Measurements from ENCODE around the gene CACNA1B. TPM values are rescaled to one million over a fixed set of nuclear protein-coding genes. Genes with fewer than 3 reads are reported as not detected.

Gene CACNA1B
- total and polyA plus RNA-seq, 9 of the 15 experiments (the other 6 are each of a cell fraction or from before 2014, with no cell fraction given), result 0.01 to 0.04 TPM; not detected in 7

DNA sequence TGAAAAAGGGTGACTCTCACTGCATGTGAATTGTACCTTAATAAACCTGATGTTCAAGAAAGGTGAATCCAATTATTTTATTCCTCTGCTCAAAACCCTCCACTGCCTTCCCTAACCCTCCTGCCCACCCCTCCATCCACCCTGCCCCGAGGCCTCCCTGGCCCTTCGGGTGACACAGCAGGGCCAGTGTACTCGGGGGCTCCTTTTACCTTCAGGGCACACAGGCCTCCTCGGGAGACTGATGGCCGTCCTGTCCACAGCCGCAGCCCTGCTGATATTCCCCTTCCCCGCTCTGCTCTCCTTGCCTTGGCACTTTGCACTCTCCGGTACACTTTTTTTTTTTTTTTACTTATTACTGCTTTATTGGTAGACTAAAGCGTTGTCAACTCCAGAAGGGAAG is 234.0 kb downstream of the CACNA1B start:
- intact Hi-C loops (cut with micrococcal nuclease), result no loop called here
- POLR2A ChIA-PET, result interaction anchor here (1.3 kb wide), 1 partner anchor 8 kb away, joined by 4 read pairs; no protein-coding TSS in a partner anchor

More for the DNA sequence above, 234.0 kb downstream of the CACNA1B start:
- no peak overlapping the region for H3K4me2 ChIP-seq (ENCODE audit: insufficient read depth, low read length)
- no peak overlapping the region for H2AFZ ChIP-seq (ENCODE audit: low read depth, low read length)
- no peak for DNase-seq (ENCODE audit: extremely low read depth in 1 of 4, low spot score in 3 of 4)
- FAIRE-seq, result no peak
- no peaks in the 10 kb centered on the region for H3K36me3 ChIP-seq (ENCODE audit: control insufficient read depth, insufficient read depth, low read length)
- H3K4me1 ChIP-seq (replicated peaks in 1 of 2; ENCODE audit: control insufficient read depth in 2 of 2, insufficient read depth in 2 of 2, low read length in 2 of 2), result no peaks in the 10 kb centered on the region
- no peak overlapping the region for H3K4me3 ChIP-seq
- no peak for TF ChIP-seq RNF2 (IDR thresholded peaks at IDR 0.05)
- TF ChIP-seq LCOR (CRISPR knock-in tag; IDR thresholded peaks at IDR 0.05), result no peak
- no peak for TF ChIP-seq CBFA2T3 (IDR thresholded peaks at IDR 0.05)
- TF ChIP-seq, protein P1, sequence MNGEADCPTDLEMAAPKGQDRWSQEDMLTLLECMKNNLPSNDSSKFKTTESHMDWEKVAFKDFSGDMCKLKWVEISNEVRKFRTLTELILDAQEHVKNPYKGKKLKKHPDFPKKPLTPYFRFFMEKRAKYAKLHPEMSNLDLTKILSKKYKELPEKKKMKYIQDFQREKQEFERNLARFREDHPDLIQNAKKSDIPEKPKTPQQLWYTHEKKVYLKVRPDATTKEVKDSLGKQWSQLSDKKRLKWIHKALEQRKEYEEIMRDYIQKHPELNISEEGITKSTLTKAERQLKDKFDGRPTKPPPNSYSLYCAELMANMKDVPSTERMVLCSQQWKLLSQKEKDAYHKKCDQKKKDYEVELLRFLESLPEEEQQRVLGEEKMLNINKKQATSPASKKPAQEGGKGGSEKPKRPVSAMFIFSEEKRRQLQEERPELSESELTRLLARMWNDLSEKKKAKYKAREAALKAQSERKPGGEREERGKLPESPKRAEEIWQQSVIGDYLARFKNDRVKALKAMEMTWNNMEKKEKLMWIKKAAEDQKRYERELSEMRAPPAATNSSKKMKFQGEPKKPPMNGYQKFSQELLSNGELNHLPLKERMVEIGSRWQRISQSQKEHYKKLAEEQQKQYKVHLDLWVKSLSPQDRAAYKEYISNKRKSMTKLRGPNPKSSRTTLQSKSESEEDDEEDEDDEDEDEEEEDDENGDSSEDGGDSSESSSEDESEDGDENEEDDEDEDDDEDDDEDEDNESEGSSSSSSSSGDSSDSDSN (IDR thresholded peaks at IDR 0.05; ENCODE audit: borderline replicate concordance in 1 of 2, low read depth in 2 of 2, low read length in 2 of 2), result no peak
- H3K9me1 ChIP-seq (ENCODE audit: control insufficient read depth, insufficient read depth, low read length), result no peaks in the 10 kb centered on the region
- 0% methylated on average over 9 of the region's 9 CpGs for WGBS (ENCODE audit: insufficient coverage, low coverage, missing lambda C conversion rate)
- no peaks in the 10 kb centered on the region; the same call in 1 of the 2 replicates for H4K20me1 ChIP-seq (replicated peaks; ENCODE audit: control insufficient read depth, insufficient read depth, low read length)
- H3K27me3 ChIP-seq (ENCODE audit: control insufficient read depth in 2 of 2, insufficient read depth in 2 of 2, low read length in 2 of 2), result peaks cover 2 to 33% of the 10 kb centered on the region in 2 experiments; a peak in 3 of 5 replicates
- H3K27ac ChIP-seq (ENCODE audit: extremely low read depth, low read depth, low read length), result no peak overlapping the region
- H3K9me3 ChIP-seq (replicated peaks; ENCODE audit: control insufficient read depth, insufficient read depth, low read depth, low read length), result no peaks in the 10 kb centered on the region
- in situ Hi-C loops (cut with MboI), result no loop called here
- H3K79me2 ChIP-seq (ENCODE audit: control insufficient read depth, insufficient read depth, low read length), result no peaks in the 10 kb centered on the region
- no TSS peak for BruUV-seq (replicated peaks)
- CTCF ChIA-PET (ENCODE audit: low intra/inter-chr PET ratio), result no interaction called here
- no peak overlapping the region for H3K9ac ChIP-seq (ENCODE audit: insufficient read depth in 1 of 2, low read depth in 2 of 2, low read length in 2 of 2)
- no peak for ATAC-seq
